Activated CD8-positive, alpha-beta memory T cell treated with anti-CD3 and anti-CD28 coated beads for 24 hours (primary cell): Measurements from ENCODE around the gene OTUD5.
"Not testable (repeated sequence)": the region's sequence is repeated elsewhere in the genome, so short reads cannot be mapped to it uniquely, and the experiment has no call there.

ENCODE experiments used
- DNase-seq: peaks from one replicate; pipeline ENCODE4 v3.0.0-alpha.2; 2020

OTUD5 gene

GRCh38 chrX:48957477-48957826 lies at the start of gene OTUD5:
Gene OTUD5, minus strand, starts transcription at chrX:48957607. Its CDS starts 37 bp downstream, at chrX:48957570.
- DNase-seq, result no peak

GRCh38 chrX:49003696-49004095 lies 46.3 kb upstream of the OTUD5 start:
- DNase-seq, result no peak

- peak; percentile 86 for DNase-seq
Observed at GRCh38 chrX:49002091-49002935, 44.9 kb upstream of the OTUD5 start, which contains the start of gene GRIPAP1. Gene GRIPAP1, minus strand, starts transcription at chrX:49002264. Its CDS starts 35 bp downstream, at chrX:49002229.

- DNase-seq, result no peak
Observed at GRCh38 chrX:49001521-49002090, 44.2 kb upstream of the OTUD5 start.

GRCh38 chrX:49000636-49001035 lies 43.2 kb upstream of the OTUD5 start:
- no peak for DNase-seq

GRCh38 chrX:48999030-48999429 lies 41.6 kb upstream of the OTUD5 start:
- no peak for DNase-seq

GRCh38 chrX:48998391-48998790 lies 41.0 kb upstream of the OTUD5 start:
- no peak for DNase-seq

- DNase-seq, result no peak
Observed at GRCh38 chrX:48997865-48998264, 40.5 kb upstream of the OTUD5 start.

- DNase-seq, result no peak
Observed at GRCh38 chrX:48997455-48997854, 40.0 kb upstream of the OTUD5 start.

- no peak for DNase-seq
Observed at GRCh38 chrX:48996969-48997368, 39.6 kb upstream of the OTUD5 start.

GRCh38 chrX:48992341-48992740 lies 34.9 kb upstream of the OTUD5 start:
- DNase-seq, result no peak

GRCh38 chrX:48989483-48989882 lies 32.1 kb upstream of the OTUD5 start:
- DNase-seq, result no peak

- DNase-seq, result no peak
Observed at GRCh38 chrX:48983896-48984295, 26.5 kb upstream of the OTUD5 start.

- DNase-seq, result no peak
Observed at GRCh38 chrX:48983081-48983480, 25.7 kb upstream of the OTUD5 start.

GRCh38 chrX:48981178-48981577 lies 23.8 kb upstream of the OTUD5 start:
- DNase-seq, result no peak

GRCh38 chrX:48980341-48980740 lies 22.9 kb upstream of the OTUD5 start:
- DNase-seq, result not testable (repeated sequence)

GRCh38 chrX:48978226-48978625 lies 20.8 kb upstream of the OTUD5 start:
- DNase-seq, result no peak

- DNase-seq, result no peak
Observed at GRCh38 chrX:48976086-48976485, 18.7 kb upstream of the OTUD5 start.

GRCh38 chrX:48975541-48975940 lies 18.1 kb upstream of the OTUD5 start:
- DNase-seq, result no peak

- DNase-seq, result no peak
Observed at GRCh38 chrX:48975041-48975440, 17.6 kb upstream of the OTUD5 start.

GRCh38 chrX:48974574-48974973 lies 17.2 kb upstream of the OTUD5 start:
- no peak for DNase-seq

- DNase-seq, result no peak
Observed at GRCh38 chrX:48974033-48974432, 16.6 kb upstream of the OTUD5 start.

GRCh38 chrX:48972220-48973164 lies 15.1 kb upstream of the OTUD5 start:
- DNase-seq, result peak; percentile 63
